HepG2 (cell line): ENCODE results near the gene MSX2.

Experiments
- GTF2F1 ChIP-seq: fragments of 150-350 bp; IDR thresholded peaks from 2 replicates; pipeline ENCODE4 v1.6.1; 2014; ENCODE audit warnings: low read length
- KDM4B ChIP-seq: sonication (generic); formaldehyde crosslinking; IDR thresholded peaks from 2 replicates; pipeline ENCODE4 v1.4.0; 2020; ENCODE audit warnings: missing genetic modification reagents
- MEIS1 ChIP-seq: sonication (generic); formaldehyde crosslinking; IDR thresholded peaks from 2 replicates; pipeline ENCODE4 v1.9.0; 2021; ENCODE audit warnings: mild to moderate bottlenecking, missing genetic modification reagents, moderate library complexity, borderline replicate concordance
- NFATC3 ChIP-seq: sonication (generic); formaldehyde crosslinking; IDR thresholded peaks from 2 replicates; pipeline ENCODE4 v1.5.1; 2020; ENCODE audit warnings: mild to moderate bottlenecking, missing genetic modification reagents
- NR2C2 ChIP-seq: sonication (generic); formaldehyde crosslinking; IDR thresholded peaks from 2 replicates; pipeline ENCODE4 v1.4.0; 2020; ENCODE audit warnings: missing genetic modification reagents, mild to moderate bottlenecking, moderate library complexity, borderline replicate concordance
- NR3C1 ChIP-seq: sonication (generic); formaldehyde crosslinking; IDR thresholded peaks from 2 replicates; pipeline ENCODE4 v1.4.0; 2020; ENCODE audit warnings: missing genetic modification reagents
- SRSF4 ChIP-seq: fragments of 200-400 bp; formaldehyde crosslinking; IDR thresholded peaks from one replicate; pipeline ENCODE4 v1.6.1; 2018; ENCODE audit warnings: mild to moderate bottlenecking, low read depth, low read length, moderate library complexity; ENCODE audit not compliant: poor library complexity, severe bottlenecking
- STAT5B ChIP-seq: sonication (generic); formaldehyde crosslinking; IDR thresholded peaks from 2 replicates; pipeline ENCODE4 v1.4.0; 2020; ENCODE audit warnings: missing genetic modification reagents
- ZNF367 ChIP-seq: sonication (generic); formaldehyde crosslinking; IDR thresholded peaks from 2 replicates; pipeline ENCODE4 v1.4.0; 2020; ENCODE audit warnings: missing genetic modification reagents, borderline replicate concordance
- ZSCAN29 ChIP-seq: sonication (generic); formaldehyde crosslinking; conservative IDR thresholded peaks from 2 replicates; pipeline ENCODE4 v1.4.0; 2020; ENCODE audit warnings: mild to moderate bottlenecking, missing genetic modification reagents
- TF ChIP-seq, protein P1 (sequence below): sonication (generic); formaldehyde crosslinking; IDR thresholded peaks from 2 replicates; pipeline ENCODE4 v1.5.0; 2020; ENCODE audit warnings: mild to moderate bottlenecking, missing genetic modification reagents, moderate library complexity
- TF ChIP-seq, protein P2 (sequence below): sonication (generic); formaldehyde crosslinking; IDR thresholded peaks from 2 replicates; pipeline ENCODE4 v1.4.0; 2020; ENCODE audit warnings: mild to moderate bottlenecking, missing genetic modification reagents
- TF ChIP-seq, protein P3 (sequence below): sonication (generic); formaldehyde crosslinking; IDR thresholded peaks from 2 replicates; pipeline ENCODE4 v1.4.0; 2020; ENCODE audit warnings: missing genetic modification reagents, borderline replicate concordance

DNA sequence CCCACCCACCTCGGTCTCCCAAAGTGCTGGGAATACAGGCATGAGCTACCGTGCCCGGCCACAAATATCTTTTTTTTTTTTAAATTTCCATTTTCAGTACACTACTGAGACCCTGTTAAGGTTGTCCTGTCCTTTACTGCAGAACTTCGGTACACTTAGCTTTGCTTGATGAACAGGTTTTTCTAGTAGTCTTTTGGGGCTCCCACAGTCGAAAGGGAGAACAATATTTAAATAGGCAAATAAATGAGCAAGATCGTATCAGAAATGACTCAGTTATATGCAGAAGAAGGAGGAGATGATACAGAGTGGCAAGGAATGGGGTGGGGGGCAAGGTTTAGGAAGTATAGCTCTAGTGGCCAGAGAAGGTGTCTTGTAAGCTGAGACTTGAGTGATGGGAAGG is 52.7 kb downstream of the MSX2 start:
- TF ChIP-seq NR3C1 (CRISPR knock-in tag): no peak
- no peak for TF ChIP-seq KDM4B (CRISPR knock-in tag)
- no peak for TF ChIP-seq SRSF4
- TF ChIP-seq, protein P1, sequence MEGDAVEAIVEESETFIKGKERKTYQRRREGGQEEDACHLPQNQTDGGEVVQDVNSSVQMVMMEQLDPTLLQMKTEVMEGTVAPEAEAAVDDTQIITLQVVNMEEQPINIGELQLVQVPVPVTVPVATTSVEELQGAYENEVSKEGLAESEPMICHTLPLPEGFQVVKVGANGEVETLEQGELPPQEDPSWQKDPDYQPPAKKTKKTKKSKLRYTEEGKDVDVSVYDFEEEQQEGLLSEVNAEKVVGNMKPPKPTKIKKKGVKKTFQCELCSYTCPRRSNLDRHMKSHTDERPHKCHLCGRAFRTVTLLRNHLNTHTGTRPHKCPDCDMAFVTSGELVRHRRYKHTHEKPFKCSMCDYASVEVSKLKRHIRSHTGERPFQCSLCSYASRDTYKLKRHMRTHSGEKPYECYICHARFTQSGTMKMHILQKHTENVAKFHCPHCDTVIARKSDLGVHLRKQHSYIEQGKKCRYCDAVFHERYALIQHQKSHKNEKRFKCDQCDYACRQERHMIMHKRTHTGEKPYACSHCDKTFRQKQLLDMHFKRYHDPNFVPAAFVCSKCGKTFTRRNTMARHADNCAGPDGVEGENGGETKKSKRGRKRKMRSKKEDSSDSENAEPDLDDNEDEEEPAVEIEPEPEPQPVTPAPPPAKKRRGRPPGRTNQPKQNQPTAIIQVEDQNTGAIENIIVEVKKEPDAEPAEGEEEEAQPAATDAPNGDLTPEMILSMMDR (CRISPR knock-in tag): no peak
- TF ChIP-seq, protein P2, sequence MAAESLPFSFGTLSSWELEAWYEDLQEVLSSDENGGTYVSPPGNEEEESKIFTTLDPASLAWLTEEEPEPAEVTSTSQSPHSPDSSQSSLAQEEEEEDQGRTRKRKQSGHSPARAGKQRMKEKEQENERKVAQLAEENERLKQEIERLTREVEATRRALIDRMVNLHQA (CRISPR knock-in tag): no peak
- no peak for TF ChIP-seq NR2C2 (CRISPR knock-in tag)
- no peak for TF ChIP-seq NFATC3 (CRISPR knock-in tag)
- no peak for TF ChIP-seq ZSCAN29 (CRISPR knock-in tag)
- no peak for TF ChIP-seq GTF2F1
- TF ChIP-seq, protein P3, sequence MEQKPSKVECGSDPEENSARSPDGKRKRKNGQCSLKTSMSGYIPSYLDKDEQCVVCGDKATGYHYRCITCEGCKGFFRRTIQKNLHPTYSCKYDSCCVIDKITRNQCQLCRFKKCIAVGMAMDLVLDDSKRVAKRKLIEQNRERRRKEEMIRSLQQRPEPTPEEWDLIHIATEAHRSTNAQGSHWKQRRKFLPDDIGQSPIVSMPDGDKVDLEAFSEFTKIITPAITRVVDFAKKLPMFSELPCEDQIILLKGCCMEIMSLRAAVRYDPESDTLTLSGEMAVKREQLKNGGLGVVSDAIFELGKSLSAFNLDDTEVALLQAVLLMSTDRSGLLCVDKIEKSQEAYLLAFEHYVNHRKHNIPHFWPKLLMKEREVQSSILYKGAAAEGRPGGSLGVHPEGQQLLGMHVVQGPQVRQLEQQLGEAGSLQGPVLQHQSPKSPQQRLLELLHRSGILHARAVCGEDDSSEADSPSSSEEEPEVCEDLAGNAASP: no peak
- TF ChIP-seq ZNF367 (CRISPR knock-in tag): no peak
- TF ChIP-seq STAT5B: no peak
- TF ChIP-seq MEIS1: no peak
